Subcutaneous abdominal adipose tissue (tissue), 5 donors: ENCODE results near the gene C6orf52.

Source experiments
- H3K27ac ChIP-seq: one replicate; pipeline ENCODE4 v1.7.0; 2013; ENCODE audit warnings: low read depth, mild to moderate bottlenecking, inconsistent platforms, low read length, moderate library complexity
- H3K27me3 ChIP-seq, 5 donors: one replicate each; pipeline ENCODE4 v1.7.0; 2013; ENCODE audit warnings: low read length in 5 of 5, inconsistent platforms in 1 of 5; ENCODE audit not compliant: control insufficient read depth in 5 of 5, insufficient read depth in 4 of 5
- H3K36me3 ChIP-seq, 5 donors: one replicate each; pipeline ENCODE4 v1.7.0; 2013; ENCODE audit warnings: low read length in 5 of 5; ENCODE audit not compliant: control insufficient read depth in 5 of 5, insufficient read depth in 5 of 5
- H3K4me1 ChIP-seq, 5 donors: one replicate each; pipeline ENCODE4 v1.7.0; 2013; ENCODE audit warnings: low read length in 5 of 5, mild to moderate bottlenecking in 3 of 5, moderate library complexity in 1 of 5; ENCODE audit not compliant: control insufficient read depth in 5 of 5, insufficient read depth in 5 of 5
- H3K4me3 ChIP-seq, 5 donors: one replicate each; pipeline ENCODE4 v1.7.0; 2013; ENCODE audit warnings: low read length in 5 of 5, low read depth in 1 of 5
- H3K9ac ChIP-seq, 5 donors: one replicate each; pipeline ENCODE4 v1.7.0; 2013; ENCODE audit warnings: low read length in 5 of 5, mild to moderate bottlenecking in 4 of 5, moderate library complexity in 3 of 5
- H3K9me3 ChIP-seq, 5 donors: one replicate each; pipeline ENCODE4 v1.7.0; 2013; ENCODE audit warnings: low read length in 5 of 5; ENCODE audit not compliant: control insufficient read depth in 5 of 5
- donor health status: healthy.
- donor health status: healthy.
- donor health status: healthy.
- donor health status: healthy.
- donor health status: healthy.

Gene C6orf52

DNA sequence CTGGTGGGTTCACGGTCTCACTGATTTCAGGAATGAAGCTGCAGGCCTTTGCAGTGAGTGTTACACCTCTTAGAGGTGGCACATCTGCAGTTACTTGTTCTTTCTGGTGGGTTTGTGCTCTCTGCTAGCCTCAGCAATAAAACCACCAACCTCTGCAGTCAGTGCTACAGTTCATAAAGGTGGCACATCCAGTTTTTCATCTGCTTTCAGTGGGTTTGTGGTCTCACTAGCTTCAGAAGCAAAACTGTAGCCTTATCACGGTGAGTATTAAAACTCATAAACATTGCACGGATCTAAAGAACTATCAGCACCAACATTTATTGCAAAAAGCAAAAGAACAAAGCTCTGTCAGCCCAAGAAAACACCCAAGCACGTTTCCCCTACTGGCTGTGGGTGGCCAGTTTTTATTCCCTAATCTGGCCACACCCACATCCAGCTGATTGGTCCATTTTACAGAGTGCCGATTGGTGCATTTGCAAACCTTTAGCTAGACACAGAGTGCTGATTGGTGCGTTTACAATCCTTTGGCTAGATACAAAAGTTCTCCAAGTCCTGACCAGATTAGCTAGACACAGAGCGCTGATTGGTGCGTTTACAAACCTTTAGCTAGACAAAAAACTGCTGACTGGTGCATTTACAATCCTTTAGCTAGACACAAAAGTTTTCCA, 25.0 kb upstream of the C6orf52 start:
- H3K4me1 ChIP-seq = peaks cover 4 to 31% (median 25%) of the 10 kb centered on the region in 5 donors
- peak overlapping the region in 1 of 5 donors; percentile 50 for H3K9ac ChIP-seq
- H3K36me3 ChIP-seq = no peaks in the 10 kb centered on the region
- no peaks in the 10 kb centered on the region for H3K27me3 ChIP-seq
- no peak overlapping the region for H3K27ac ChIP-seq
- peaks cover 0 to 3% (median 0%) of the 10 kb centered on the region in 5 donors for H3K9me3 ChIP-seq
- H3K4me3 ChIP-seq = peak overlapping the region; percentile 2 to 81 (median 68)

DNA sequence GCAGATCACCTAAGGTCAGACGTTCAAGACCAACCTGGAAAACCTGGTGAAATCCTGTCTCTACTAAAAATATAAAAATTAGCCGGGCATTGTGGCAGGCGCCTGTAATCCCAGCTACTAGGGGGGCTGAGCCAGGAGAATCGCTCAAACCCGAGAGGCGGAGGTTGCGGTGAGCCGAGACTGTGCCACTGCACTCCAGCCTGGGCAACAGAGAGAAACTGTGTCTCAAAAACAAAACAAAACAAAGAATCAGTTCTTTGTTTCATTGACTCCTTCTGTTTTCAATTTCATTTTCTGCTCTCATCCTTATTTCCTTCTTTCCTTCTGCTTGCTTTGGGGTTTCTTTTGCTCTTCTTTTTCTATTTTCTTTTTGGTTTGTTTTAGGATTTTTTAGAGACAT, 19.5 kb upstream of the C6orf52 start:
- no peak overlapping the region for H3K27ac ChIP-seq
- peaks cover 0 to 3% (median 0%) of the 10 kb centered on the region in 5 donors for H3K9me3 ChIP-seq
- peaks cover 8 to 13% (median 10%) of the 10 kb centered on the region in 5 donors for H3K36me3 ChIP-seq
- no peak overlapping the region for H3K4me3 ChIP-seq
- no peaks in the 10 kb centered on the region for H3K27me3 ChIP-seq
- no peak overlapping the region for H3K9ac ChIP-seq
- H3K4me1 ChIP-seq = no peaks in the 10 kb centered on the region

DNA sequence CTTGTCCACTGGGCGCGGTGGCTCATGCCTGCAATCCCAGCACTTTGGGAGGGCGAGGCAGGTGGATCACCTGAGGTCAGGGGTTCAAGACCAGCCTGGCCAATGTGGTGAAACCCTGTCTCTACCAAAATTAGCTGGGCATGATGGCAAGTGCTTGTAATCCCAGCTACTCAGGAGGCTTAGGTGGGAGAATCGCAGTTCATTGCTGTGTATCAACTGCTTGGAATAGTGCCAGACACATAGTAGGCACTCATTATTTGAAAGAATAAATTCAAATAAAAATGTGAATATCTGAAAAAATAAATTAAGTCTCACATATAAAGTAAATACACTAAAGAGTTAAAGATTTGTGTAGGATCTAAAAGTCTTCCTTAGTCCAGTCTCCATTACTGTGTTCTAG, 2.2 kb upstream of the C6orf52 start:
- Histone ChIP-seq H3K9ac (no peak overlapping the region), H3K27me3 (no peaks in the 10 kb centered on the region), H3K36me3 (peaks cover 16 to 30% (median 22%) of the 10 kb centered on the region in 5 donors), H3K27ac (no peak overlapping the region), H3K4me1 (peaks cover 4 to 43% (median 33%) of the 10 kb centered on the region in 5 donors), H3K4me3 (no peak overlapping the region), H3K9me3 (no peaks in the 10 kb centered on the region)

DNA sequence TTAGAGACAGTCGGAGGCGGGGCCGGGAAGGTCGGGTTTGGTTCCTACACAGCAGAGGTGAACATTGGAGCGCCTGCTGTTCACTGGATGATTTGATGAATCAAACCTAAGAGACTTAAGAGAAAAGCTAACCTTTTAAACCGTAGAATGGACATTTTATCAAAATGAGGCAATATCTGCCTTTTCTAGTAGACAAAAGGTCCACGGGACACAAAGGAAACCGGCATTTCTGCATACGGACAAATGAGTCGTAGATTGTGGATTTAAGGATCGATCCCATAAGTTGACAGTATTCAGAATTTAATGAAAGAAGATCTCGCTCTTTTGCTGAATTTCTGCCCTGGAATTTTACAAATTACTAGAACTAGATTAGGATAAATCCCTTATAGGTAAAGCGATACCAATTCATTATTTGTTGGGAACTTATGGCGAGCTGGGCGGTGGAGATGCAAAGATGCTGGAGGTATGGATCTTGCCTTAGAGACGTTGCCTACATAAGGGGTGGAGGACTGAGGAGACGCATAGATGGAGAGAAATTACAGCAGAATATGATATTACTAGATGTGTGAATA, 756 bp upstream of the C6orf52 start:
- Histone ChIP-seq H3K36me3 (peaks cover 8 to 21% (median 13%) of the 10 kb centered on the region in 5 donors), H3K27ac (peak overlapping the region; percentile 98), H3K4me3 (peak overlapping the region; percentile 88 to 100 (median 99)), H3K9ac (peak overlapping the region; percentile 92 to 99 (median 98)), H3K27me3 (no peaks in the 10 kb centered on the region), H3K9me3 (no peaks in the 10 kb centered on the region), H3K4me1 (peaks cover 4 to 43% (median 33%) of the 10 kb centered on the region in 5 donors)

DNA sequence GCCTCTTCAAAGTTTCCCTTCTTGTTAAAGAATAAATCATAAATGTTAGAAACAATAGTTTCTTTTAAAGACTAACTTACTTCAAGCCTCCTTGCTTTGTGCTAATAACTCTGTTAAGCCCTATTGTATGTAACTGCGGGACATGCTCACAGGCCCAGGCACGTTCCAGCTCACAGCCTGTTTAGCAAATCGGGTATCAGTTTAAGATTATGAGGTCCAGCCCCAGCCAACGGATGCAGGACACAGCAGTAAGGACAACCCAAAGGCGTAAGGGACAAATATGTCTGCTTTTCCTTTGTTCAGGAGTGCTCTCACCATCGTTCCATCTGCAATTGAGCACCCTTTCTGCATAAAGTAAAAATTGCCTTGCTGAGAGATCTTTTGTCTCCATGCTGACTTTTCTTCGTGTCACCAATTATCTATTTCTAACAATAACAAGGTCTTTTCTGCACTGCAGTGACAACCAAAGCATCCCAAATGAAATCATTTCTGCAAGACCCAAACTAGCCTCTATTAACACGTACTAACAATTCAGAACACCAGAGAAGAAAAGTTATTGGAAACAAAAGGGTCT, 1.4 kb downstream of the C6orf52 start:
- H3K27ac ChIP-seq = no peak overlapping the region
- no peaks in the 10 kb centered on the region for H3K27me3 ChIP-seq
- peaks cover 2 to 34% (median 29%) of the 10 kb centered on the region in 5 donors for H3K4me1 ChIP-seq
- H3K4me3 ChIP-seq = peak overlapping the region; percentile 88 to 100 (median 99)
- H3K9me3 ChIP-seq = no peaks in the 10 kb centered on the region
- H3K36me3 ChIP-seq = peaks cover 0 to 5% (median 3%) of the 10 kb centered on the region in 5 donors
- H3K9ac ChIP-seq = peak overlapping the region in 1 of 5 donors; percentile 99

DNA sequence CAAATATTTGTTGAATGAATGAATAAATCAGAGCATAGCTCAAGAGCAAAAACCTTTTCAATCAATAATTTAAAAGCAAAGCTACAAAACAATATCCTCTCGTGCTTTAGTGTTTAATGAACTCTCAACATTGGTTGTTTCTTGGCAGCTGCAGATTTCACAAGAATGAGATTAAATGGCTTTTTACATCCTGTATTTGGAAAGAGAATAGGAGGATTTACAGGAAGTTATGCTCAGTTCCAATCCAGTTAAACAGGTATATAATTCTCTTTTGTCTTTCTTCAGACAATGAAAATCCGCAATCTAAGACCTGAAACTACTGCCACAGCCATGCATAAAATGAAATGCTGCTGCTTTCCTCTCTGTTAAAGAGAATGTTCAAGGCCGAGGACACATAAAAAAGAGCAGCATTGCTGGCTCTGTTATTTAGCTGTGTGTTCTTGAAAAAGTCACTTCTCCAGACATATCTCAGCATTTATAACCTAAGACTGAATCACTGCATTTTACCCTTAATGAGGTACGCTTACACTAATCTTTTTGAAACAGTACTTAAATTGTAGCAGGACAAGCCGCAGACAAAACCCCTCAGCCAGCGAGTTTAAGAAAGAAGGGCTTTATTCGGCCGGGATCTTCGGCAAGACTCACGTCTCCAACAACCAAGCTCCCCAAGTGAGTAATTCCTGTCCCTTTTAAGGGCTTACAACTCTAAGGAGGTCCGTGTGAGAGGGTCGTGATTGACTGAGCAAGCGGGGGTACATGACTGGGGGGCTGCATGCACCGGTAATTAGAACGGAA, 3.6 kb downstream of the C6orf52 start:
- Histone ChIP-seq H3K9me3 (no peaks in the 10 kb centered on the region), H3K9ac (no peak overlapping the region), H3K27me3 (peaks cover 0 to 4% (median 2%) of the 10 kb centered on the region in 5 donors), H3K36me3 (no peaks in the 10 kb centered on the region), H3K27ac (no peak overlapping the region), H3K4me3 (no peak overlapping the region), H3K4me1 (peaks cover 2 to 23% (median 20%) of the 10 kb centered on the region in 5 donors)

DNA sequence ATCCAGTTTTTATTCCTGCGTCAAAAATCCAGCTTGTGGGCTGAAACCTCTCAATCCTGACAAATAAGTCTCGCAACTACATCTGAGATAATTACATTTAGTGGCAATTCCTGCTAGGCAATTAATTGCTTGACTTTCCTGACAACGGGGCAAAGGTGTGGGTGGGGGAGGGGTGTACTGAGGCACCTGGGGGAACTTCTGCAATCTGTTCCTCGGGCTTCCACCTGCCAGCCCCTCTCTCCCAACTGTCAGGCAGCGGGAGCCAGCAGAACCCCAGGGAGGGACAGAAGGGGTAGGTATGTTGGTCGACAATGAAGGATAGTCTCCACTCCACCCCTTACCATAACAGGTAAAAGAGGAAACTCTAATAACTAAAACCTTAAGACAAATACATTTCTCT, 6.8 kb downstream of the C6orf52 start:
- no peak overlapping the region for H3K4me3 ChIP-seq
- H3K27me3 ChIP-seq = peaks cover 0 to 8% (median 3%) of the 10 kb centered on the region in 5 donors
- no peaks in the 10 kb centered on the region for H3K36me3 ChIP-seq
- no peaks in the 10 kb centered on the region for H3K9me3 ChIP-seq
- no peak overlapping the region for H3K27ac ChIP-seq
- peaks cover 0 to 4% (median 0%) of the 10 kb centered on the region in 5 donors for H3K4me1 ChIP-seq
- no peak overlapping the region for H3K9ac ChIP-seq

DNA sequence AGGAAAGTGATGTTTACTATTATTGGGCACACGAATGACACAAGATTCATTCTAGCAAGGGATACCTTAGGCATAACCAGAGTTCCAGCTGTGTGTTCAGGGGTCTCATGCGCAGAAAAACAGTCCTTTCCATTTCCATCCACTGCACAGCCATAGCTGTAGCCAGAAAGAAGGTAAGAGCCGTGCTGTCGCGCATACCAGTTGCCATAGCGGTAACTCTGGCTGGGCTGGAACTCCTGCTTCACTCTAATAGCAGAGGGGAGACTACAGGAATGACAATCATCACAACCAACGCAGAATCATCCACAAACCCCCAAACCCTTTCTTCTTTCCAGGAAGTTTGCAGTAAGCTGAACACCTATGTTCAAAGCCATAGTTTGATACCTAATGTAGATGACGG, 7.5 kb downstream of the C6orf52 start:
- no peak overlapping the region for H3K4me3 ChIP-seq

DNA sequence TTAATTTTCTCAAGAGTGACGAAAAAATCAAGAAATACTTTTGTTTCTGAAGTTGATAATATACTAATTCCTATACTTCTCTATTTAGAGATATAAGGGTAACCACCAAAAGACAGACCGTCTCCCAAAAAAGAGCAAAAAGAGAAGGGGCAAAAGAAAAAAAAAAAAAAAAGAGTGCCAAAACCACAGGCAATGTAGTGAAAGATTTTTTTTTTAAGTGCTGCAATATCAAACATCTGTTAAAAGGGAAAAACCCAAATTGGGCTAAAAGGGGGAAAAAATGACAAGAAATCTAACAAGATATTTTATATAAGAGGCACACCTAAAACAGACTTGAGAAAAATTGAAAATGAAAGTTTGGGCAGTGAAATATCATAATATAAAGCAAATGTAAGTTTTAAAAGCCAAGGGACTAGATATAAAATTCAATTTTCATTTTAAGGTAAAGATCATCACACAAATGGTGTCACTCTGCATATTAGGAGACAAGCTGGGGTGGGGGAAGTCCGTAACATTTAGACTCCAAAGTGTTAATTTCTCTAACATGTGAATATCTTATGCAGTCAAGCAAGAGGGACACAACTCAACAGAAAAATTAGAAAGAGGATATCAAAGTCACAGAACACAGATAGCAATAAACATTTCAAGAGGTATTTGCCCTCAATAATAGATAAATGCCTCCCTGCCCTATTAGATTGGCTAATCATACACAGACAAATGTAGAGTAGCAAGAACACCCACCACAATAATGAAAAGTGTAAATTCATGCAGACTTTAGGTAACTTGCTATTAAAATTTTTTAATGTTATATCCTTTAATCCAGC, 9.1 kb downstream of the C6orf52 start:
- H3K36me3 ChIP-seq = no peaks in the 10 kb centered on the region
- no peaks in the 10 kb centered on the region for H3K4me1 ChIP-seq
- no peaks in the 10 kb centered on the region for H3K9me3 ChIP-seq
- no peak overlapping the region for H3K4me3 ChIP-seq
- H3K9ac ChIP-seq = no peak overlapping the region
- no peak overlapping the region for H3K27ac ChIP-seq
- peaks cover 0 to 8% (median 3%) of the 10 kb centered on the region in 5 donors for H3K27me3 ChIP-seq

More for the DNA sequence above, 7.5 kb downstream of the C6orf52 start:
- Histone ChIP-seq H3K27ac (no peak overlapping the region), H3K9me3 (no peaks in the 10 kb centered on the region), H3K36me3 (no peaks in the 10 kb centered on the region), H3K27me3 (peaks cover 0 to 8% (median 3%) of the 10 kb centered on the region in 5 donors), H3K9ac (no peak overlapping the region), H3K4me1 (peaks cover 0 to 3% (median 0%) of the 10 kb centered on the region in 5 donors)
